PC-3 (cell line): ENCODE measurements around the gene RBBP8NL. TPM values are rescaled to one million over a fixed set of nuclear protein-coding genes. Genes with fewer than 3 reads are reported as not detected.

Experiments used
- ATAC-seq: fragments of 200-7000 bp; cut with Tn5 transposase; 2 replicates; pipeline ENCODE4 v1.9.1; 2020; ENCODE audit warnings: mild to moderate bottlenecking, moderate library complexity
- BruUV-seq: library from RNA; stranded (reverse); fragments of 400-500 nt; replicated peaks from 2 replicates; lab custom pipeline; 2021; lab: Mats Ljungman, UMichigan
- CTCF ChIA-PET: fragments of 300-600 bp; sonication (Branson Sonifier 250); formaldehyde crosslinking; loops from one replicate; lab custom pipeline; 2022; ENCODE audit warnings: antibody characterized with exemption; lab: Charles Lee
- POLR2A ChIA-PET: fragments of 300-600 bp; sonication (Branson Sonifier 250); formaldehyde crosslinking; loops from one replicate; lab custom pipeline; 2022; ENCODE audit warnings: antibody characterized with exemption; ENCODE audit not compliant: unreplicated experiment; lab: Charles Lee
- DNase-seq: peaks from one replicate; pipeline ENCODE4 v3.0.0-alpha.2; 2015
- H2AFZ ChIP-seq: fragments of 300-600 bp; sonication (generic); 2 replicates; pipeline ENCODE4 v1.6.0; 2016; ENCODE audit warnings: antibody characterized with exemption, low read length
- H3F3A ChIP-seq: fragments of 300-600 bp; sonication (generic); one replicate; pipeline ENCODE4 v1.6.0; 2017; ENCODE audit warnings: antibody characterized with exemption, low read length, control low read depth, mild to moderate bottlenecking; ENCODE audit not compliant: unreplicated experiment
- H3K27ac ChIP-seq: fragments of 300-600 bp; sonication (generic); 2 replicates; pipeline ENCODE4 v1.5.1; 2016; ENCODE audit warnings: mild to moderate bottlenecking, low read length
- H3K27me3 ChIP-seq: fragments of 300-600 bp; sonication (generic); 2 replicates; pipeline ENCODE4 v1.6.1; 2016; ENCODE audit warnings: low read length, mixed read lengths
- H3K36me3 ChIP-seq: fragments of 300-600 bp; sonication (generic); 2 replicates; pipeline ENCODE4 v1.6.1; 2016; ENCODE audit warnings: low read depth, mixed run types, low read length, mixed read lengths
- H3K4me1 ChIP-seq: fragments of 300-600 bp; sonication (generic); 2 replicates; pipeline ENCODE4 v1.5.1; 2016; ENCODE audit warnings: low read length; ENCODE audit not compliant: insufficient read depth
- H3K4me2 ChIP-seq: fragments of 300-600 bp; sonication (generic); 2 replicates; pipeline ENCODE4 v1.6.0; 2016; ENCODE audit warnings: low read length
- H3K4me3 ChIP-seq: fragments of 300-600 bp; sonication (generic); 2 replicates; pipeline ENCODE4 v1.5.1; 2016; ENCODE audit warnings: mild to moderate bottlenecking, low read length, mixed read lengths
- H3K79me2 ChIP-seq: fragments of 300-600 bp; sonication (generic); 2 replicates; pipeline ENCODE4 v1.6.1; 2017; ENCODE audit warnings: low read length, mixed read lengths
- H3K9ac ChIP-seq: fragments of 300-600 bp; sonication (generic); 2 replicates; pipeline ENCODE4 v1.6.0; 2016; ENCODE audit warnings: mild to moderate bottlenecking, low read length
- H3K9me2 ChIP-seq: fragments of 300-600 bp; sonication (generic); replicated peaks from 2 replicates; pipeline ENCODE4 v1.6.1; 2016; ENCODE audit warnings: mixed run types, low read length, mixed read lengths
- H3K9me3 ChIP-seq: fragments of 300-600 bp; sonication (generic); 2 replicates; pipeline ENCODE4 v1.6.1; 2016; ENCODE audit warnings: low read length, mixed read lengths
- H4K20me1 ChIP-seq: fragments of 300-600 bp; sonication (generic); 2 replicates; pipeline ENCODE4 v1.6.1; 2016; ENCODE audit warnings: low read length, mixed read lengths
- CTCF ChIP-seq: fragments of 300-600 bp; sonication (generic); conservative IDR thresholded peaks from 2 replicates; pipeline ENCODE4 v1.5.1; 2017; ENCODE audit warnings: antibody characterized with exemption, low read depth, mild to moderate bottlenecking, low read length
- EZH2 ChIP-seq: fragments of 300-600 bp; sonication (generic); IDR thresholded peaks from one replicate; pipeline ENCODE4 v1.6.1; 2017; ENCODE audit warnings: antibody characterized with exemption, mild to moderate bottlenecking, low read length; ENCODE audit not compliant: unreplicated experiment
- EZH2phosphoT487 ChIP-seq: fragments of 300-600 bp; sonication (generic); IDR thresholded peaks from 2 replicates; pipeline ENCODE4 v1.6.1; 2018; ENCODE audit warnings: mild to moderate bottlenecking, antibody characterized with exemption, low read length, borderline replicate concordance
- intact Hi-C: fragments of 100-400 bp; cut with micrococcal nuclease; formaldehyde crosslinking; loops from 2 replicates; pipeline ENCODE4 v1.9.0; 2023
- total RNA-seq: library from RNA; depleted of rRNA; stranded (reverse); fragments of >200 nt; gene quantifications from 2 replicates; pipeline ENCODE4 v1.2.3, GENCODE V29; 2014

RBBP8NL gene
- total RNA-seq, 1 experiment from 2014 or later: 9.4 TPM

- BruUV-seq: no TSS peak
- Histone ChIP-seq H3K27me3 (no peaks in the 10 kb centered on the region), H3K4me3 (no peak overlapping the region), H3F3A (peaks cover 21% of the 10 kb centered on the region), H2AFZ (no peak overlapping the region), H3K79me2 (peaks cover 42% of the 10 kb centered on the region), H4K20me1 (peaks cover 28% of the 10 kb centered on the region), H3K9me2 (no peaks in the 10 kb centered on the region), H3K36me3 (peaks cover 27% of the 10 kb centered on the region), H3K4me1 (peaks cover 11% of the 10 kb centered on the region), H3K27ac (no peak overlapping the region), H3K4me2 (no peak overlapping the region), H3K9ac (no peak overlapping the region), H3K9me3 (no peaks in the 10 kb centered on the region)
- ChIA-PET CTCF (interaction anchor here (0.6 kb wide), 1 partner anchor 103 kb away, joined by 5 read pairs; no protein-coding TSS in a partner anchor), POLR2A (no interaction called here)
- TF ChIP-seq EZH2phosphoT487 (no peak), EZH2 (no peak), CTCF (no peak)
- intact Hi-C loops: no loop called here
- DNase-seq (no peak), ATAC-seq (no peak)
Measured at GRCh38 chr20:62390317-62391164, 36.8 kb downstream of the RBBP8NL start.

- no peaks in the 10 kb centered on the region for H3K9me2 ChIP-seq
- POLR2A ChIA-PET: no interaction called here
- H3K4me2 ChIP-seq: no peak overlapping the region
- H3K9ac ChIP-seq: no peak overlapping the region
- peaks cover 16% of the 10 kb centered on the region for H3K4me1 ChIP-seq
- CTCF ChIA-PET: interaction anchor here (0.6 kb wide), 1 partner anchor 103 kb away, joined by 5 read pairs; no protein-coding TSS in a partner anchor
- ATAC-seq (no peak), DNase-seq (no peak)
- H3F3A ChIP-seq: peaks cover 21% of the 10 kb centered on the region
- no peak overlapping the region for H2AFZ ChIP-seq
- H3K79me2 ChIP-seq: peaks cover 49% of the 10 kb centered on the region
- no peaks in the 10 kb centered on the region for H3K9me3 ChIP-seq
- H3K27me3 ChIP-seq: no peaks in the 10 kb centered on the region
- no peak overlapping the region for H3K27ac ChIP-seq
- H4K20me1 ChIP-seq: peaks cover 28% of the 10 kb centered on the region
- no TSS peak for BruUV-seq
- TF ChIP-seq EZH2phosphoT487: no peak
- TF ChIP-seq CTCF: no peak
- TF ChIP-seq EZH2: no peak
- H3K4me3 ChIP-seq: no peak overlapping the region
- peaks cover 27% of the 10 kb centered on the region for H3K36me3 ChIP-seq
- intact Hi-C loops: loop anchor here (10.0 kb wide), 1 partner anchor 405 kb away; the partner anchor contains the start of gene MRGBP
Measured at GRCh38 chr20:62389601-62390087, 37.7 kb downstream of the RBBP8NL start.
